IMR-90 (cell line): ENCODE measurements around the gene MAB21L4. TPM values are rescaled to one million over a fixed set of nuclear protein-coding genes. Genes with fewer than 3 reads are reported as not detected.

ENCODE experiments used
- CTCF ChIP-seq: conservative IDR thresholded peaks from 2 replicates; pipeline ENCODE4 v1.5.1; 2012; ENCODE audit warnings: mild to moderate bottlenecking, low read depth, low read length, improper control_type of control experiment
- polyA plus RNA-seq, 3 experiments: library from polyadenylated mRNA; depleted of rRNA; stranded (reverse); fragments of >200 nt; gene quantifications; 2 replicates each; pipeline ENCODE4 v1.2.3, GENCODE V29; 2012; ENCODE audit warnings: low replicate concordance in 1 of 3
- total RNA-seq: library from RNA; depleted of rRNA; stranded (reverse); fragments of >200 nt; gene quantifications from 2 replicates; pipeline ENCODE4 v1.2.3, GENCODE V29; 2012

MAB21L4 gene
- total and polyA plus RNA-seq, 2 of the 4 experiments (the other 2 are of a cell fraction), result not detected

DNA sequence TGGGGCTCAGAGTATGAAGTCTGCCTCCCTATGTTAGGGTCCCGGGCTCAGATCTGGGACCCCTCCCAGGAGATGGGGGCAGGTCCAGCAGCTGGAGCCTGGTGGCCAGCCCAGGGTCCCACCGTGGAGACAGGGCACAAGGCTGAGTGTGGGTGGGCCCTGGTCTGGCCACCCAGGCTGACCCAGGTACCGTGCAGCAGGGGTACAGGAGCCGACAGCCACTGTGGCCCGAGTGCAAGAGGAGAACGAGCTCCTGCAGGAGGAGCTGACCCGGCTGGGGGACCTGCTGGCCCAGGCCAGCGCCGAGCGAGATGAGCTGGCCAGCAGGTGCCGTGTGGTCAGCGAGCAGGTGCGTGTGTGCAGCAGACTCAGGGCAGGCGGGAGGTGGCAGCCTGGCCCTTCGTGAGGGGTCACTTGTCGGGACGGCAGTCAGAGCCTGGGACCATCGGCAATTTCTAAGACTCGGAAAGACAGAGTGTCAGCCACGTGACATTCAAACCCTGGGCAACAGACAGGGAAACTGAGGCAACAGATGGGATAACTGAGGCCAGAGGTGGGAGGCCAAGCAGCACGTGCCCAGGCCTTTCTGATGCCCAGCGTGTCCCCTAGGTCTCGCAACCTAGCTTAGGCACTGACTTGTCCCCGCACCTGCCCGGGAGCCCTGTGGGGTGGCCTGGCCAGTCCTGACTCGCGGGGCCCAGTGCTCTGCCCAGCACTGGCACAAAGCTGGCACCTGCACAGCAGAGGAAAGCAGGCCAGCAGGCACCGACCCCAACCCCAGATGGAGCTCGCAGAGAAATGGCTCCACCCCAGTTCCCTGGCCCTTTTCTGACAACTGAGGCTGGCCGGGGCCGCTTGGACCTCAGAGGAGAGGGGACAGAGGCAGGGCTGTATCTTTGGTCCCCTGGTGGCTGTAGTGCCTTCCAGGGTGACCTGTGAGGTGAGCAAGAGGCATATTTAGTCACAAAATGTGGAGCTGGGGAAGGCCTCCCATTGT lies 24.1 kb upstream of the MAB21L4 start (continued):
- no peak for TF ChIP-seq CTCF
